ENCODE results near the gene MIS12. TPM values are rescaled to one million over a fixed set of nuclear protein-coding genes. Genes with fewer than 3 reads are reported as not detected.
A peak's percentile ranks its signal among the peaks of the same experiment; 100 is the strongest.

Gene MIS12
- total and polyA plus RNA-seq, 2 of the 13 experiments (the other 11 are each of a cell fraction or from before 2014, with no cell fraction given) = 13.4 to 28.0 TPM

- TF ChIP-seq ATF2 (CRISPR knock-in tag; IDR thresholded peaks at IDR 0.05) = peak; percentile 69
- TF ChIP-seq TEAD3 (CRISPR knock-in tag; optimal IDR thresholded peaks at IDR 0.05; ENCODE audit: borderline replicate concordance) = peak; percentile 73
- no peak for TF ChIP-seq MBD4 (IDR thresholded peaks at IDR 0.05; ENCODE audit: borderline replicate concordance, low read length)
- no peak for TF ChIP-seq HMGXB3 (CRISPR knock-in tag; IDR thresholded peaks at IDR 0.05; ENCODE audit: borderline replicate concordance)
- peak; percentile 35; the same call in 1 of the 2 replicates for TF ChIP-seq ZNF253 (CRISPR knock-in tag; IDR thresholded peaks at IDR 0.05; ENCODE audit: borderline replicate concordance)
- no peak for TF ChIP-seq SP1 (IDR thresholded peaks at IDR 0.05)
- TF ChIP-seq SP1 (CRISPR knock-in tag; IDR thresholded peaks at IDR 0.05) = no peak; the same call in 1 of the 2 replicates
- TF ChIP-seq CCDC6 (CRISPR knock-in tag; IDR thresholded peaks at IDR 0.05) = peak; percentile 72; the same call in 1 of the 2 replicates
- no peak for TF ChIP-seq LCORL (IDR thresholded peaks at IDR 0.05)
- peak; percentile 82 for TF ChIP-seq LCORL (CRISPR knock-in tag; IDR thresholded peaks at IDR 0.05)
- no peak; the same call in 1 of the 2 replicates for TF ChIP-seq AKAP8 (CRISPR knock-in tag; IDR thresholded peaks at IDR 0.05)
- peak; percentile 35; the same call in 1 of the 2 replicates for TF ChIP-seq NR1H2 (CRISPR knock-in tag; IDR thresholded peaks at IDR 0.05; ENCODE audit: borderline replicate concordance, low read depth)
- TF ChIP-seq TAF15 (IDR thresholded peaks at IDR 0.05; ENCODE audit: low read depth, low read length, poor library complexity, severe bottlenecking) = peak; percentile 93
- TF ChIP-seq DNMT1 (CRISPR knock-in tag; IDR thresholded peaks at IDR 0.05) = peak; percentile 84; the same call in 1 of the 2 replicates
- TF ChIP-seq ZNF256 (CRISPR knock-in tag; conservative IDR thresholded peaks at IDR 0.05) = no peak; the same call in 1 of the 2 replicates
- TF ChIP-seq CCAR2 (optimal IDR thresholded peaks at IDR 0.05; ENCODE audit: low read depth, low read length) = no peak
- TF ChIP-seq SCMH1 (CRISPR knock-in tag; IDR thresholded peaks at IDR 0.05; ENCODE audit: borderline replicate concordance) = no peak
- no peak for TF ChIP-seq PCBP2 (optimal IDR thresholded peaks at IDR 0.05; ENCODE audit: low read depth, low read length, poor library complexity, severe bottlenecking)
- peak; percentile 50; the same call in 1 of the 2 replicates for TF ChIP-seq ZBTB25 (CRISPR knock-in tag; IDR thresholded peaks at IDR 0.05)
- TF ChIP-seq BRCA1 (CRISPR knock-in tag; IDR thresholded peaks at IDR 0.05) = peak; percentile 89; the same call in 1 of the 2 replicates
- TF ChIP-seq ZMYM2 (CRISPR knock-in tag; IDR thresholded peaks at IDR 0.05) = peak; percentile 70; the same call in 1 of the 2 replicates
- TF ChIP-seq TBL1XR1 (IDR thresholded peaks at IDR 0.05; ENCODE audit: borderline replicate concordance, low read length, partially characterized antibody) = no peak
- TF ChIP-seq RORA (CRISPR knock-in tag; IDR thresholded peaks at IDR 0.05) = no peak
- TF ChIP-seq ZNF605 (CRISPR knock-in tag; IDR thresholded peaks at IDR 0.05) = peak; percentile 87
These were observed 47.5 kb upstream of the MIS12 start, which contains the start of gene C1QBP (continued) for GRCh38 chr17:5438716-5439445.

Data from HepG2 (cell line).